B cell (primary cell): ENCODE measurements around the gene NBEA. TPM values are rescaled to one million over a fixed set of nuclear protein-coding genes. Genes with fewer than 3 reads are reported as not detected.

Source experiments
- ATAC-seq: fragments of 200-7000 bp; cut with Tn5 transposase; one replicate; pipeline ENCODE4 v1.10.0; 2021; ENCODE audit warnings: low read depth, mild to moderate bottlenecking, moderate number of reproducible peaks, moderate library complexity
- CTCF ChIA-PET: fragments of 350-600 bp; sonication (Branson Sonifier 250); formaldehyde crosslinking; loops from one replicate; lab custom pipeline; 2021; ENCODE audit warnings: antibody characterized with exemption, inconsistent platforms; lab: Charles Lee
- POLR2A ChIA-PET: fragments of 350-600 bp; sonication (Branson Sonifier 250); formaldehyde crosslinking; loops from one replicate; lab custom pipeline; 2021; ENCODE audit warnings: antibody characterized with exemption; lab: Charles Lee
- DNase-seq: peaks from one replicate; pipeline ENCODE4 v3.0.0; 2013
- H2AFZ ChIP-seq: 2 replicates; pipeline ENCODE4 v1.6.1; 2012; ENCODE audit warnings: mild to moderate bottlenecking, low read depth, low read length; ENCODE audit not compliant: insufficient read depth, poor library complexity, severe bottlenecking
- H3K27ac ChIP-seq, 2 donors: 1 replicate in 1 of 2; 2 replicates in 1 of 2; pipeline ENCODE4 v1.5.1; 2012 to 2013; ENCODE audit warnings: low read length in 2 of 2, mild to moderate bottlenecking in 2 of 2, moderate library complexity in 1 of 2
- H3K27me3 ChIP-seq, 4 experiments: fragments of 200-600 bp in 1 of 4; sonication (generic) in 1 of 4; replicated peaks in 1 of 4; 1 replicate in 2 of 4; 2 replicates in 2 of 4; pipeline versions ENCODE4 v1.6.1 to v1.7.0; 2013 to 2016; ENCODE audit warnings: low read length in 3 of 4, mild to moderate bottlenecking in 2 of 4, mixed read lengths in 1 of 4, moderate library complexity in 1 of 4; ENCODE audit not compliant: insufficient read depth in 4 of 4, control insufficient read depth in 3 of 4; ENCODE audit errors: control extremely low read depth in 1 of 4
- H3K36me3 ChIP-seq, 2 experiments: replicated peaks in 1 of 2; 1 replicate in 1 of 2; 2 replicates in 1 of 2; pipeline versions ENCODE4 v1.6.1 to v1.7.1; 2013; ENCODE audit warnings: low read length in 1 of 2; ENCODE audit not compliant: insufficient read depth in 2 of 2, control insufficient read depth in 1 of 2; ENCODE audit errors: control extremely low read depth in 1 of 2, extremely low read depth in 1 of 2
- H3K4me1 ChIP-seq, 2 donors: fragments of 200-600 bp in 1 of 2; sonication (generic) in 1 of 2; 1 replicate in 1 of 2; 2 replicates in 1 of 2; pipeline versions ENCODE4 v1.5.1 to v1.6.1; 2013 to 2017; ENCODE audit warnings: low read length in 2 of 2; ENCODE audit not compliant: control insufficient read depth in 2 of 2, insufficient read depth in 2 of 2
- H3K4me2 ChIP-seq: replicated peaks from 2 replicates; pipeline ENCODE3; 2012; ENCODE audit warnings: mild to moderate bottlenecking, low read depth, low read length; ENCODE audit not compliant: poor library complexity, severe bottlenecking
- H3K4me3 ChIP-seq, 5 experiments: fragments of 200-600 bp in 1 of 5; sonication (generic) in 1 of 5; 1 replicate in 3 of 5; 2 replicates in 2 of 5; pipeline versions ENCODE4 v1.5.1 to v1.7.0; 2011 to 2016; ENCODE audit warnings: low read length in 4 of 5, mild to moderate bottlenecking in 4 of 5, low read depth in 2 of 5, control low read depth in 1 of 5, moderate library complexity in 1 of 5; ENCODE audit not compliant: insufficient read depth in 1 of 5; ENCODE audit errors: control extremely low read depth in 1 of 5, extremely low read depth in 1 of 5
- H3K79me2 ChIP-seq: fragments of 200-600 bp; sonication (generic); one replicate; pipeline ENCODE4 v1.6.0; 2016; ENCODE audit warnings: low read length; ENCODE audit not compliant: control insufficient read depth, insufficient read depth
- H3K9ac ChIP-seq: fragments of 200-600 bp; sonication (generic); 2 replicates; pipeline ENCODE4 v1.6.1; 2017; ENCODE audit warnings: mild to moderate bottlenecking, low read length, moderate library complexity
- H3K9me3 ChIP-seq, 3 donors: one replicate each; pipeline versions ENCODE4 v1.6.1 to v1.7.1; 2013; ENCODE audit warnings: low read length in 2 of 3; ENCODE audit not compliant: control insufficient read depth in 2 of 3, insufficient read depth in 1 of 3; ENCODE audit errors: control extremely low read depth in 1 of 3
- H4K20me1 ChIP-seq: 2 replicates; pipeline ENCODE4 v1.6.0; 2012; ENCODE audit warnings: mild to moderate bottlenecking, low read length; ENCODE audit not compliant: insufficient read depth, control insufficient read depth, poor library complexity, severe bottlenecking
- H3K27ac Mint-ChIP-seq: one replicate; pipeline ENCODE4 v1.8.0; 2021; ENCODE audit warnings: mixed read lengths
- H3K27me3 Mint-ChIP-seq: one replicate; pipeline ENCODE4 v1.8.0; 2021; ENCODE audit warnings: mixed read lengths
- H3K4me1 Mint-ChIP-seq: one replicate; pipeline ENCODE4 v1.8.0; 2021; ENCODE audit warnings: mixed read lengths
- H3K4me3 Mint-ChIP-seq: one replicate; pipeline ENCODE4 v1.8.0; 2021; ENCODE audit warnings: mixed read lengths
- H3K9me3 Mint-ChIP-seq: one replicate; pipeline ENCODE4 v1.8.0; 2022; ENCODE audit warnings: mixed read lengths; ENCODE audit not compliant: insufficient read depth
- EZH2 ChIP-seq: IDR thresholded peaks from 2 replicates; pipeline ENCODE4 v1.6.1; 2012; ENCODE audit warnings: borderline replicate concordance, low read depth, mild to moderate bottlenecking, moderate library complexity, low read length; ENCODE audit not compliant: insufficient read depth, poor library complexity, severe bottlenecking
- WGBS: methylation state at CpG from one replicate; pipeline ENCODE4 v1.1.5; 2013; ENCODE audit warnings: missing lambda C conversion rate; ENCODE audit not compliant: insufficient coverage; 5-methylcytosine and 5-hydroxymethylcytosine counted together
- intact Hi-C: fragments of 100-400 bp; cut with micrococcal nuclease; formaldehyde crosslinking; loops from one replicate; pipeline ENCODE4 v1.10.0; 2022
- polyA plus RNA-seq: library from polyadenylated mRNA; depleted of rRNA; stranded (reverse); fragments of >200 nt; gene quantifications from 2 replicates; pipeline ENCODE4 v1.2.3, GENCODE V29; 2012
- total RNA-seq, 2 donors: library from RNA; stranded (reverse); fragments of 120-200 nt in 1 of 2; gene quantifications; 1 replicate in 1 of 2; 2 replicates in 1 of 2; pipeline versions ENCODE4 v1.2.3 to v1.2.4, GENCODE V29; 2013 to 2022
- TF ChIP-seq, protein P1 (sequence below): fragments of 200-600 bp; IDR thresholded peaks from one replicate; pipeline ENCODE4 v1.8.0; 2022; ENCODE audit warnings: antibody characterized with exemption, mild to moderate bottlenecking

Gene NBEA
- total and polyA plus RNA-seq, 2 donors (not counting 1 experiment from before 2014, with no cell fraction given) = 1.5 to 10.7 TPM

DNA sequence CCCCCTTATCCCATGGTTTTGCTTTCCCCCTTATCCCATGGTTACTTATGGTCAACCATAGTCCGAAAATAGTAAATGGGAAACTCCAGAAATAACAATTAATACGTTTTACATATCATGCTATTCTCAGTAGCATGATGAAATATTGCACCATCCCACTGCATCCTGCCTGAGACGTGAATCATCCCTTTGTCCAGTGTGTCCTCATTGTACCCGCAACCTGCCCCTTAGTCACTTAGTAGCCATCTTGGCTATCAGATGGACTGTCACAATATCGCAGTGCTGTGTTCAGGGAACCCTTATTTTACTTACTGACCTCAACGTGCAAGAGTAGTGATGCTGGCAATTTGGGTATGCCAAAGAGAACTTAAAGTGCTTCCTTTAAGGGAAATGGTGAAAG lies 10.5 kb upstream of the NBEA start:
- Mint-ChIP-seq H3K9me3 (no peaks in the 10 kb centered on the region), H3K4me1 (no peaks in the 10 kb centered on the region), H3K27me3 (peaks cover 50% of the 10 kb centered on the region), H3K27ac (no peak overlapping the region), H3K4me3 (no peak overlapping the region)
- Histone ChIP-seq H3K4me3 (no peak overlapping the region), H3K79me2 (no peaks in the 10 kb centered on the region), H3K27ac (no peak overlapping the region), H3K4me1 (no peaks in the 10 kb centered on the region), H3K4me2 (no peak overlapping the region), H2AFZ (no peak overlapping the region), H3K27me3 (peaks cover 0 to 9% (median 1%) of the 10 kb centered on the region in 4 experiments), H4K20me1 (no peaks in the 10 kb centered on the region), H3K36me3 (no peaks in the 10 kb centered on the region), H3K9me3 (no peaks in the 10 kb centered on the region), H3K9ac (no peak overlapping the region)
- ATAC-seq (no peak), DNase-seq (no peak)
- intact Hi-C loops = no loop called here
- ChIA-PET CTCF (no interaction called here), POLR2A (no interaction called here)
- 90% methylated on average over 4 of the region's 6 CpGs for WGBS
- TF ChIP-seq, protein P1, sequence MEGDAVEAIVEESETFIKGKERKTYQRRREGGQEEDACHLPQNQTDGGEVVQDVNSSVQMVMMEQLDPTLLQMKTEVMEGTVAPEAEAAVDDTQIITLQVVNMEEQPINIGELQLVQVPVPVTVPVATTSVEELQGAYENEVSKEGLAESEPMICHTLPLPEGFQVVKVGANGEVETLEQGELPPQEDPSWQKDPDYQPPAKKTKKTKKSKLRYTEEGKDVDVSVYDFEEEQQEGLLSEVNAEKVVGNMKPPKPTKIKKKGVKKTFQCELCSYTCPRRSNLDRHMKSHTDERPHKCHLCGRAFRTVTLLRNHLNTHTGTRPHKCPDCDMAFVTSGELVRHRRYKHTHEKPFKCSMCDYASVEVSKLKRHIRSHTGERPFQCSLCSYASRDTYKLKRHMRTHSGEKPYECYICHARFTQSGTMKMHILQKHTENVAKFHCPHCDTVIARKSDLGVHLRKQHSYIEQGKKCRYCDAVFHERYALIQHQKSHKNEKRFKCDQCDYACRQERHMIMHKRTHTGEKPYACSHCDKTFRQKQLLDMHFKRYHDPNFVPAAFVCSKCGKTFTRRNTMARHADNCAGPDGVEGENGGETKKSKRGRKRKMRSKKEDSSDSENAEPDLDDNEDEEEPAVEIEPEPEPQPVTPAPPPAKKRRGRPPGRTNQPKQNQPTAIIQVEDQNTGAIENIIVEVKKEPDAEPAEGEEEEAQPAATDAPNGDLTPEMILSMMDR = no peak
- TF ChIP-seq EZH2 = no peak

DNA sequence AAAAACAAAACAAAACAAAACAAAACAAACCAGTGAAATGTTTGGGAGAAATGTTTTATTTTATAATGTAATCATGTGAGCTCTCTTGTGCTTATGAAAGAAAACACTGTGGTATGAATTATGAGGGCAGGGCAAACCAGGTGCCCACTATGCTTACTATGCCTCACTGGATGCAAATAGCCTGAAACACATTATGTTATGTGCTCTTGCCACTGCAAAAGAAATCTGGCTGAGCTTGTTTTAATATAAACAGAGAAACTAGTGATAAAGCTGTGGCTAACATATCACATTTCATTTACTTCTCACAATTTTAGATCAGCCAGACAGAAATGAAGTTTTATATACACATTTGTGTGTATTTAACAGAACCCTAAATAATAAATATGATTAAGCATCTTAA lies 8.7 kb upstream of the NBEA start:
- POLR2A ChIA-PET = no interaction called here
- H3K79me2 ChIP-seq = no peaks in the 10 kb centered on the region

More for the DNA sequence above, 8.7 kb upstream of the NBEA start:
- H4K20me1 ChIP-seq = no peaks in the 10 kb centered on the region
- intact Hi-C loops = no loop called here
- H2AFZ ChIP-seq = no peak overlapping the region
- DNase-seq (no peak), ATAC-seq (no peak)
- H3K27ac Mint-ChIP-seq = no peak overlapping the region
- H3K27me3 Mint-ChIP-seq = peaks cover 54% of the 10 kb centered on the region
- no peak overlapping the region for H3K4me3 Mint-ChIP-seq
- TF ChIP-seq EZH2 = no peak
- TF ChIP-seq, protein P1 = no peak
- H3K9me3 ChIP-seq = no peaks in the 10 kb centered on the region
- no peak overlapping the region for H3K4me3 ChIP-seq
- CTCF ChIA-PET = no interaction called here
- H3K27ac ChIP-seq = no peak overlapping the region
- H3K4me2 ChIP-seq = no peak overlapping the region
- no peak overlapping the region for H3K9ac ChIP-seq
- no peaks in the 10 kb centered on the region for H3K4me1 ChIP-seq
- H3K27me3 ChIP-seq = peaks cover 0 to 5% (median 1%) of the 10 kb centered on the region in 4 experiments
- H3K9me3 Mint-ChIP-seq = no peaks in the 10 kb centered on the region
- H3K4me1 Mint-ChIP-seq = no peaks in the 10 kb centered on the region
- H3K36me3 ChIP-seq = no peaks in the 10 kb centered on the region
